Kidney (tissue), 14 donors: ENCODE results near the gene SULT4A1. TPM values are rescaled to one million over a fixed set of nuclear protein-coding genes. Genes with fewer than 3 reads are reported as not detected.

Experiments
- DNase-seq, 5 donors: peaks; one replicate each; pipeline ENCODE4 v3.0.0-alpha.2; 2013 to 2020
- FAIRE-seq: peaks from 2 replicates; lab custom pipeline; 2012; peaks lifted over from hg19 to GRCh38; lab: Jason Lieb, UNC
- H3K27ac ChIP-seq, 2 donors: one replicate each; pipeline ENCODE4 v1.7.0; 2013; ENCODE audit warnings: low read depth in 2 of 2, low read length in 2 of 2, inconsistent platforms in 1 of 2
- H3K27me3 ChIP-seq: one replicate; pipeline ENCODE4 v1.7.1; 2013; ENCODE audit warnings: low read length, inconsistent platforms; ENCODE audit not compliant: control insufficient read depth, insufficient read depth
- H3K36me3 ChIP-seq, 3 donors: one replicate each; pipeline versions ENCODE4 v1.7.0 to v1.7.1; 2013; ENCODE audit warnings: low read length in 3 of 3, control low read depth in 1 of 3, inconsistent platforms in 1 of 3; ENCODE audit not compliant: insufficient read depth in 3 of 3, control insufficient read depth in 2 of 3
- H3K4me1 ChIP-seq, 3 donors: one replicate each; pipeline versions ENCODE4 v1.7.0 to v1.7.1; 2013; ENCODE audit warnings: low read length in 3 of 3, inconsistent platforms in 1 of 3, low read depth in 1 of 3; ENCODE audit not compliant: control insufficient read depth in 2 of 3, insufficient read depth in 2 of 3
- H3K4me3 ChIP-seq, 3 donors: one replicate each; pipeline versions ENCODE4 v1.7.0 to v1.8.1; 2013; ENCODE audit warnings: low read length in 3 of 3, control low read depth in 1 of 3, inconsistent platforms in 1 of 3
- H3K9ac ChIP-seq, 3 donors: one replicate each; pipeline versions ENCODE4 v1.7.0 to v1.7.1; 2013; ENCODE audit warnings: low read length in 3 of 3, control low read depth in 1 of 3, inconsistent platforms in 1 of 3
- H3K9me3 ChIP-seq, 3 donors: one replicate each; pipeline versions ENCODE4 v1.7.0 to v1.7.1; 2013; ENCODE audit warnings: low read length in 3 of 3, control low read depth in 1 of 3, inconsistent platforms in 1 of 3; ENCODE audit not compliant: control insufficient read depth in 2 of 3, insufficient read depth in 1 of 3
- intact Hi-C: fragments of 100-400 bp; cut with DNase I; formaldehyde crosslinking; loops from one replicate; pipeline ENCODE4 v1.11.1; 2022
- polyA plus RNA-seq: library from polyadenylated mRNA; stranded (reverse); fragments of 350-450 nt; fragmentation: Illumina TruSeq; extraction: RNeasy Lipid Tissue Mini Kit (QIAGEN cat#74804); gene quantifications from one replicate; pipeline ENCODE4 v1.2.3, GENCODE V29; 2014; ENCODE audit warnings: low read depth, low replicate concordance; ENCODE audit not compliant: insufficient read depth
- total RNA-seq: library from RNA; stranded (reverse); fragmentation: NEBNext Ultra II Directional; extraction: Animal tissue kit (Norgen Biotek cat#: 25700); gene quantifications from one replicate; pipeline ENCODE4 v1.2.1, GENCODE V29; 2021
- TF ChIP-seq, protein P1 (sequence below): IDR thresholded peaks from 3 replicates; pipeline ENCODE4 v1.5.1; 2012; ENCODE audit warnings: mild to moderate bottlenecking, moderate library complexity, borderline replicate concordance; ENCODE audit not compliant: insufficient read depth; ENCODE audit errors: extremely low read depth
- donor health status: control.
- donor health status: control.
- donor health status: control.
- donor health status: control.
- donor health status: control.
- donor health status: DM: yes; HTN: yes; CAD: no.
- donor health status: Normal renal cell carcinoma (clear cell type).

The SULT4A1 gene
- total and polyA plus RNA-seq, 2 donors from 2014 or later, result 0.52 to 0.57 TPM

DNA sequence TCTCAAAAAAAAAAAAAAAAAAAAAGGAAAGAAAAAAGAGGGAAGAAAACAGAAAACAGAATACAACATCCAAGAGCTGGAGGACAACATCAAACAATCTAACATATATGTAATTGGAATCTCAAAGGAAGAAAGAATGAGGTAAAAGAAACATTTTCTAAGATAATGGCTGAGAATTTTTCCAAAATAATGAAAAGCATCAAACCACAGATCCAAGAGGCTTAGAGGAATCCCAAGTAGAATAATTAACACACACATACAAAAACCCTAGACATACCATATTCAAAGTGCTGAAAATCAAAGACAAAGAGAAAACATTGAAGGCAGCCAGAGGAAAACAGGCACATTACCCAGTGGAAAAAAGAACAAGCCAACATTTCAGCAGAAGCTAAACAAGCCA, 4.9 kb downstream of the SULT4A1 start:
- peaks cover 0 to 3% (median 0%) of the 10 kb centered on the region in 3 donors for H3K9me3 ChIP-seq
- H3K4me1 ChIP-seq, result no peaks in the 10 kb centered on the region
- DNase-seq (no peak), FAIRE-seq (no peak)
- H3K27me3 ChIP-seq, result no peaks in the 10 kb centered on the region
- intact Hi-C loops, result no loop called here
- H3K27ac ChIP-seq, result no peak overlapping the region
- H3K4me3 ChIP-seq, result no peak overlapping the region
- TF ChIP-seq, protein P1, sequence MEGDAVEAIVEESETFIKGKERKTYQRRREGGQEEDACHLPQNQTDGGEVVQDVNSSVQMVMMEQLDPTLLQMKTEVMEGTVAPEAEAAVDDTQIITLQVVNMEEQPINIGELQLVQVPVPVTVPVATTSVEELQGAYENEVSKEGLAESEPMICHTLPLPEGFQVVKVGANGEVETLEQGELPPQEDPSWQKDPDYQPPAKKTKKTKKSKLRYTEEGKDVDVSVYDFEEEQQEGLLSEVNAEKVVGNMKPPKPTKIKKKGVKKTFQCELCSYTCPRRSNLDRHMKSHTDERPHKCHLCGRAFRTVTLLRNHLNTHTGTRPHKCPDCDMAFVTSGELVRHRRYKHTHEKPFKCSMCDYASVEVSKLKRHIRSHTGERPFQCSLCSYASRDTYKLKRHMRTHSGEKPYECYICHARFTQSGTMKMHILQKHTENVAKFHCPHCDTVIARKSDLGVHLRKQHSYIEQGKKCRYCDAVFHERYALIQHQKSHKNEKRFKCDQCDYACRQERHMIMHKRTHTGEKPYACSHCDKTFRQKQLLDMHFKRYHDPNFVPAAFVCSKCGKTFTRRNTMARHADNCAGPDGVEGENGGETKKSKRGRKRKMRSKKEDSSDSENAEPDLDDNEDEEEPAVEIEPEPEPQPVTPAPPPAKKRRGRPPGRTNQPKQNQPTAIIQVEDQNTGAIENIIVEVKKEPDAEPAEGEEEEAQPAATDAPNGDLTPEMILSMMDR, result no peak
- no peaks in the 10 kb centered on the region for H3K36me3 ChIP-seq
- H3K9ac ChIP-seq, result no peak overlapping the region

DNA sequence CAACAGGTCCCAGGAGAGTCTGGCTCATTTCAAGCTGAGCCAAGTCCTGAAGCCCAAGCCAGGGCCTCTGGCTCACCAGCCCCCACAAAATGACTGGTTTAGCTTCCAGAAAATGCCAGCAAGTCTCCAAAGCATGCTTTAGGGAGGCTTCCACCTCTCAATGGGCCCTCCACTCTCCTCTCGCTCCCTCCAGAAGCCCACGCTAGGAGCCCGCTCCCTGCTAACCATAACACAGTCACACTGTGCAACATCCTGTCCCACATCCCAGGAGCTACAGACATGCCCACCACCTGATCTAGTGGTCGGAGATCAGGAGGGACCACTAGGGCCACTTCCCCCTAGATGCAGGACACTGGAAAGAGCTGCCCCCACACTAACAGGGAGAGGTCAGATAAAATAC, 6.9 kb downstream of the SULT4A1 start:
- Histone ChIP-seq H3K27me3 (no peaks in the 10 kb centered on the region), H3K27ac (no peak overlapping the region), H3K4me3 (no peak overlapping the region), H3K36me3 (no peaks in the 10 kb centered on the region), H3K9me3 (peaks cover 0 to 3% (median 0%) of the 10 kb centered on the region in 3 donors), H3K9ac (no peak overlapping the region), H3K4me1 (no peaks in the 10 kb centered on the region)
- intact Hi-C loops, result no loop called here
- FAIRE-seq (no peak), DNase-seq (peak in 1 of 5 donors; percentile 10)
- TF ChIP-seq, protein P1, result no peak

GRCh38 chr22:43854786-43855271, 7.5 kb downstream of the SULT4A1 start:
- Histone ChIP-seq H3K9ac (no peak overlapping the region), H3K9me3 (peaks cover 0 to 3% (median 0%) of the 10 kb centered on the region in 3 donors), H3K36me3 (no peaks in the 10 kb centered on the region), H3K4me3 (no peak overlapping the region), H3K27me3 (no peaks in the 10 kb centered on the region), H3K4me1 (no peaks in the 10 kb centered on the region), H3K27ac (no peak overlapping the region)
- DNase-seq (peak in 1 of 5 donors; percentile 52), FAIRE-seq (no peak)
- TF ChIP-seq, protein P1, result no peak
- intact Hi-C loops, result no loop called here

GRCh38 chr22:43854121-43854785, 8.1 kb downstream of the SULT4A1 start:
- TF ChIP-seq, protein P1, result no peak
- intact Hi-C loops, result no loop called here

More at GRCh38 chr22:43854121-43854785, 8.1 kb downstream of the SULT4A1 start:
- Histone ChIP-seq H3K36me3 (no peaks in the 10 kb centered on the region), H3K4me3 (no peak overlapping the region), H3K27me3 (no peaks in the 10 kb centered on the region), H3K9ac (no peak overlapping the region), H3K9me3 (peaks cover 0 to 3% (median 0%) of the 10 kb centered on the region in 3 donors), H3K27ac (no peak overlapping the region), H3K4me1 (no peaks in the 10 kb centered on the region)
- FAIRE-seq (no peak), DNase-seq (peak in 1 of 5 donors; percentile 39)
